Memory B cell (primary cell): ENCODE results near the gene CPLANE2.
A peak's percentile ranks its signal among the peaks of the same experiment; 100 is the strongest.
"Not testable (repeated sequence)": the region's sequence is repeated elsewhere in the genome, so short reads cannot be mapped to it uniquely, and the experiment has no call there.

Experiments used
- ATAC-seq: fragments of 150-1000 bp; cut with Tn5 transposase; 2 replicates; pipeline ENCODE4 v1.10.0; 2021; ENCODE audit warnings: low read depth, mild to moderate bottlenecking, moderate library complexity
- DNase-seq, 2 donors: peaks; one replicate each; pipeline ENCODE4 v3.0.0; 2022; ENCODE audit warnings: low spot score in 2 of 2
- H3K27ac Mint-ChIP-seq: one replicate; pipeline ENCODE4 v1.8.0; 2022; ENCODE audit warnings: mild to moderate bottlenecking, moderate library complexity, mixed read lengths
- H3K27me3 Mint-ChIP-seq: one replicate; pipeline ENCODE4 v1.8.0; 2022; ENCODE audit warnings: mixed read lengths
- H3K36me3 Mint-ChIP-seq: one replicate; pipeline ENCODE4 v1.8.0; 2022; ENCODE audit warnings: mild to moderate bottlenecking, mixed read lengths
- H3K4me1 Mint-ChIP-seq: one replicate; pipeline ENCODE4 v1.8.0; 2022; ENCODE audit warnings: mixed read lengths
- H3K4me3 Mint-ChIP-seq: one replicate; pipeline ENCODE4 v1.8.0; 2022; ENCODE audit warnings: mild to moderate bottlenecking, moderate library complexity, mixed read lengths
- H3K9me3 Mint-ChIP-seq: one replicate; pipeline ENCODE4 v1.8.0; 2022; ENCODE audit warnings: mixed read lengths

Gene CPLANE2

GRCh38 chr1:16204216-16204615 is 32.8 kb downstream of the CPLANE2 start:
- Mint-ChIP-seq H3K27me3 (no peaks in the 10 kb centered on the region), H3K27ac (no peak overlapping the region), H3K36me3 (peaks cover 10% of the 10 kb centered on the region), H3K9me3 (no peaks in the 10 kb centered on the region), H3K4me1 (peaks cover 12% of the 10 kb centered on the region), H3K4me3 (peak overlapping the region; percentile 65)
- no peak for DNase-seq
- ATAC-seq: no peak

DNA sequence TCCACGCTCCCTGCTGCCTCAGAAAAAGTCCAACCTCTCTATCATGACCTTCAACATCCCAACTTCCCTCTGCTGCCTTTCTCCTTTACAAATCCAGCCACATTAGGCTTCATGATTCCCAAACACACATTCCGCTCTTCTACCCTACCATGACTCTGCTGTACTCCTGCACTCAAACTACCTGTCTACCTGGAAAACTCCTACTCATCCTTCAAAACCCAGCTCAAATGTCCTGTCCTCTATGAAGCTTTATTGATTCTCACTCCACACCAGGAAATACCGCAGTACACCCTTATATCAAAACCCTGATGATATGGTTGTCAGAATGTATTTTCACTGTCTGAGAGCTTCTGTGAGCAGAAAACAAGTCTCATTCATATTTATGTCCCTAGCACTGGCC is 33.4 kb downstream of the CPLANE2 start:
- Mint-ChIP-seq H3K9me3 (no peaks in the 10 kb centered on the region), H3K36me3 (peaks cover 10% of the 10 kb centered on the region), H3K27me3 (no peaks in the 10 kb centered on the region), H3K4me1 (peaks cover 14% of the 10 kb centered on the region), H3K4me3 (no peak overlapping the region), H3K27ac (no peak overlapping the region)
- no peak for ATAC-seq
- no peak for DNase-seq

GRCh38 chr1:16202281-16203210 is 34.4 kb downstream of the CPLANE2 start:
- no peaks in the 10 kb centered on the region for H3K27me3 Mint-ChIP-seq
- H3K4me1 Mint-ChIP-seq: peaks cover 14% of the 10 kb centered on the region
- H3K27ac Mint-ChIP-seq: no peak overlapping the region
- DNase-seq (no peak), ATAC-seq (no peak)
- H3K36me3 Mint-ChIP-seq: peaks cover 10% of the 10 kb centered on the region
- no peak overlapping the region for H3K4me3 Mint-ChIP-seq
- no peaks in the 10 kb centered on the region for H3K9me3 Mint-ChIP-seq

- H3K4me3 Mint-ChIP-seq: no peak overlapping the region
- no peak overlapping the region for H3K27ac Mint-ChIP-seq
- H3K4me1 Mint-ChIP-seq: peaks cover 6% of the 10 kb centered on the region
- no peak for DNase-seq
- ATAC-seq: no peak
- H3K36me3 Mint-ChIP-seq: peaks cover 12% of the 10 kb centered on the region
- H3K27me3 Mint-ChIP-seq: no peaks in the 10 kb centered on the region
- H3K9me3 Mint-ChIP-seq: no peaks in the 10 kb centered on the region
Measured at GRCh38 chr1:16199700-16200099, 37.3 kb downstream of the CPLANE2 start.

DNA sequence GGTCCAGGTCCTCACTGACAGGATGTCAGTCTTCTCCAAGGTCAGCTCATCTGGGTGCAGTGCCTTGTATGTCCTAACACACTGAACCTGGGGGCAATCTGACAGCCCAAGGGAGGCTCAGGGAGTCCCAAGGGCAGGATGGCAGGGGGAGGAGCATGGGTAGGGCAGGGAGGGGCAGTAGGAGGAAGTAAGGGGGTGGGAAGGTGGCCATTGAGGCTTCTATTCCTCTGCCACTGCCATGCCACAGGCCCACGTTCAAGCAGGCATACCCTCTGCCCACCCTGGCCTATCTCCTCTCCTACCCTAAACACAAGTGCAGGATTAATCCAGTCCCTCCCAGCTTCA is 37.9 kb downstream of the CPLANE2 start:
- H3K27me3 Mint-ChIP-seq: no peaks in the 10 kb centered on the region
- H3K36me3 Mint-ChIP-seq: peaks cover 13% of the 10 kb centered on the region
- H3K4me3 Mint-ChIP-seq: no peak overlapping the region
- H3K4me1 Mint-ChIP-seq: peaks cover 5% of the 10 kb centered on the region
- ATAC-seq: no peak
- no peaks in the 10 kb centered on the region for H3K9me3 Mint-ChIP-seq
- peak overlapping the region; percentile 4 for H3K27ac Mint-ChIP-seq
- DNase-seq: no peak

- H3K27me3 Mint-ChIP-seq: no peaks in the 10 kb centered on the region
- ATAC-seq (no peak), DNase-seq (no peak)
- peaks cover 5% of the 10 kb centered on the region for H3K4me1 Mint-ChIP-seq
- no peaks in the 10 kb centered on the region for H3K9me3 Mint-ChIP-seq
- H3K4me3 Mint-ChIP-seq: no peak overlapping the region
- peak overlapping the region; percentile 4 for H3K27ac Mint-ChIP-seq
- peaks cover 10% of the 10 kb centered on the region for H3K36me3 Mint-ChIP-seq
Measured at GRCh38 chr1:16198444-16199156, 38.4 kb downstream of the CPLANE2 start.

- H3K9me3 Mint-ChIP-seq: no peaks in the 10 kb centered on the region
- ATAC-seq (no peak), DNase-seq (no peak)
- peaks cover 6% of the 10 kb centered on the region for H3K36me3 Mint-ChIP-seq
- H3K27me3 Mint-ChIP-seq: no peaks in the 10 kb centered on the region
- H3K27ac Mint-ChIP-seq: no peak overlapping the region
- peaks cover 5% of the 10 kb centered on the region for H3K4me1 Mint-ChIP-seq
- no peak overlapping the region for H3K4me3 Mint-ChIP-seq
Measured at GRCh38 chr1:16196874-16197273, 40.1 kb downstream of the CPLANE2 start.

GRCh38 chr1:16196139-16196538 is 40.8 kb downstream of the CPLANE2 start:
- H3K4me1 Mint-ChIP-seq, DNase-seq, H3K9me3 Mint-ChIP-seq, H3K36me3 Mint-ChIP-seq, H3K27me3 Mint-ChIP-seq, H3K4me3 Mint-ChIP-seq, ATAC-seq, H3K27ac Mint-ChIP-seq: not testable (repeated sequence)

DNA sequence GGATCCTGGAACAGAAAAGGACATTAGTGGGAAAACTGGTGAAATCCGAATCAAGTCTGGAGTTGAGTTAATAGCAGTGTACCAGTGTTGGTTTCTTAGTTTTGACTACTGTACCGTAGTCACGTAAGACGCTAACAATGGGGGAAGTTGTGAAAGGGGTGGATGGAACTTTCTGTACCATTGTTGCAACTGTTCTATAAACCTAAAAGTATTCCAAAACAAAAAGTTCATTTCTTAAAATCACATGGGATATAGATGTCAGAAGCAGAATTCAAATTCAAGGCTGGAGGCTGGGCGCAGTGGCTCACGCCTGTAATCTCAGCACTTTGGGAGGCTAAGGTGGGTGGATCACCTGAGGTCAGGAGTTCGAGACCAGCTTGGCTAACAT is 41.5 kb downstream of the CPLANE2 start:
- peaks cover 6% of the 10 kb centered on the region for H3K36me3 Mint-ChIP-seq
- no peak for DNase-seq
- no peak for ATAC-seq
- no peaks in the 10 kb centered on the region for H3K9me3 Mint-ChIP-seq
- peaks cover 8% of the 10 kb centered on the region for H3K4me1 Mint-ChIP-seq
- no peak overlapping the region for H3K27ac Mint-ChIP-seq
- H3K27me3 Mint-ChIP-seq: peaks cover 3% of the 10 kb centered on the region
- H3K4me3 Mint-ChIP-seq: no peak overlapping the region

DNA sequence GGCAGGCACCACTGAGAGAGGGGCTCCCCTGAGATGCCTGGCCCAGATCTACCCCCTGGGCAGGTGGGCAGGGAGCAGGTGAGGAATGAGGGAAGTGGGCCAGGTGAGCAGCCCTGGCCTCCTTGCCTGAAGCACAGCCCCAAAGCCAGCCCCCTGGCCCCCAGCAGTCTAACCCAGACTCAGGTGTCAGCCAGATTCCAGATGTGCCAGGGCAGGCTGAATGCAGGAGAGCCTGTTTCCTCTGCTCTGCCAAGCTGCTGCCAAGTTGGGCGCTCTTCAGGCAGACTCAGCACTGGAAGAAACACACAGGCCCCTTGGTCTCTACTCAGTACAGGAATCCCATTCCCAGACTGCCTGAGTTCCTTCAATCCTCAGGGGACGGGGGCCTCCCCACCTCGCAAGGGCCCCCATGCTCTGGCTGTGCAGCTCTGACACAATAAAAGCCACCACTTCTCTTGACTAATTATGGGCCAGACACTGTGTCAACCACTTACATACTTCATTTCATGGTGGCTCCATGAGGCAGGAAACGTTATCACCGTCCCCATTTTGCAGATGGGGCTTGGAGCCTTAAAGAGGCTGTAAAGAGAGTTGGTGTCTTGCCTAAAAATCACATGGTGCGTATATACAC is 45.0 kb downstream of the CPLANE2 start:
- H3K4me1 Mint-ChIP-seq: peaks cover 7% of the 10 kb centered on the region
- DNase-seq (no peak), ATAC-seq (no peak)

GRCh38 chr1:16191309-16191708 is 45.7 kb downstream of the CPLANE2 start:
- Mint-ChIP-seq H3K27ac (no peak overlapping the region), H3K4me1 (peaks cover 7% of the 10 kb centered on the region), H3K4me3 (no peak overlapping the region), H3K27me3 (peaks cover 8% of the 10 kb centered on the region), H3K9me3 (no peaks in the 10 kb centered on the region), H3K36me3 (peaks cover 2% of the 10 kb centered on the region)
- ATAC-seq (no peak), DNase-seq (no peak)

More for the DNA sequence above, 45.0 kb downstream of the CPLANE2 start:
- Mint-ChIP-seq H3K36me3 (peaks cover 2% of the 10 kb centered on the region), H3K27me3 (peaks cover 8% of the 10 kb centered on the region), H3K4me3 (no peak overlapping the region), H3K9me3 (no peaks in the 10 kb centered on the region), H3K27ac (no peak overlapping the region)

- H3K36me3 Mint-ChIP-seq: peaks cover 2% of the 10 kb centered on the region
- H3K9me3 Mint-ChIP-seq: no peaks in the 10 kb centered on the region
- DNase-seq (no peak), ATAC-seq (no peak)
- peaks cover 8% of the 10 kb centered on the region for H3K27me3 Mint-ChIP-seq
- H3K4me3 Mint-ChIP-seq: no peak overlapping the region
- H3K4me1 Mint-ChIP-seq: peaks cover 7% of the 10 kb centered on the region
- H3K27ac Mint-ChIP-seq: no peak overlapping the region
Measured at GRCh38 chr1:16189921-16190621, 46.9 kb downstream of the CPLANE2 start.

- H3K4me3 Mint-ChIP-seq: no peak overlapping the region
- DNase-seq: no peak
- H3K36me3 Mint-ChIP-seq: no peaks in the 10 kb centered on the region
- peaks cover 8% of the 10 kb centered on the region for H3K27me3 Mint-ChIP-seq
- peaks cover 7% of the 10 kb centered on the region for H3K4me1 Mint-ChIP-seq
- H3K9me3 Mint-ChIP-seq: no peaks in the 10 kb centered on the region
- H3K27ac Mint-ChIP-seq: no peak overlapping the region
- ATAC-seq: no peak
Measured at GRCh38 chr1:16189003-16189402, 48.0 kb downstream of the CPLANE2 start.
